Mesenchymal stem cell (in vitro differentiated cells and primary cell): ENCODE measurements around the gene ARHGAP9.

Source experiments
- DNase-seq: peaks from one replicate; pipeline ENCODE4 v3.0.0-alpha.2; 2013
- H2AFZ ChIP-seq: one replicate; pipeline ENCODE4 v1.6.1; 2013; ENCODE audit warnings: low read depth, mild to moderate bottlenecking, control low read depth, inconsistent platforms, low read length, moderate library complexity
- H2AK5ac ChIP-seq: 2 replicates; pipeline ENCODE4 v1.6.1; 2013; ENCODE audit warnings: low read length, moderate library complexity, mild to moderate bottlenecking, inconsistent platforms; ENCODE audit not compliant: severe bottlenecking
- H2BK120ac ChIP-seq: one replicate; pipeline ENCODE4 v1.6.1; 2013; ENCODE audit warnings: low read depth, mild to moderate bottlenecking, inconsistent platforms, low read length, moderate library complexity
- H2BK12ac ChIP-seq, 2 experiments: one replicate each; pipeline ENCODE4 v1.6.1; 2013; ENCODE audit warnings: inconsistent platforms in 2 of 2, low read length in 2 of 2, mild to moderate bottlenecking in 2 of 2, moderate library complexity in 2 of 2, control low read depth in 1 of 2
- H2BK15ac ChIP-seq: one replicate; pipeline ENCODE4 v1.6.1; 2013; ENCODE audit warnings: mild to moderate bottlenecking, low read depth, inconsistent platforms; ENCODE audit not compliant: poor library complexity, severe bottlenecking
- H2BK5ac ChIP-seq: 2 replicates; pipeline ENCODE4 v1.6.1; 2013; ENCODE audit warnings: low read depth, mild to moderate bottlenecking, low read length, control low read depth, inconsistent platforms; ENCODE audit not compliant: poor library complexity, severe bottlenecking
- H3K14ac ChIP-seq, 2 experiments: one replicate each; pipeline ENCODE4 v1.6.1; 2013; ENCODE audit warnings: inconsistent platforms in 2 of 2, low read length in 2 of 2, control low read depth in 1 of 2, mild to moderate bottlenecking in 1 of 2, moderate library complexity in 1 of 2
- H3K18ac ChIP-seq, 2 experiments: one replicate each; pipeline ENCODE4 v1.6.1; 2013; ENCODE audit warnings: inconsistent platforms in 2 of 2, low read length in 2 of 2, control low read depth in 1 of 2, low read depth in 1 of 2, mild to moderate bottlenecking in 1 of 2
- H3K23ac ChIP-seq, 2 experiments: one replicate each; pipeline ENCODE4 v1.6.1; 2013; ENCODE audit warnings: inconsistent platforms in 2 of 2, low read length in 2 of 2, mild to moderate bottlenecking in 2 of 2, moderate library complexity in 2 of 2, control low read depth in 1 of 2
- H3K27ac ChIP-seq: 2 replicates; pipeline ENCODE4 v1.5.1; 2013; ENCODE audit warnings: mild to moderate bottlenecking, moderate library complexity, low read length, control low read depth, inconsistent platforms; ENCODE audit not compliant: poor library complexity, severe bottlenecking
- H3K27me3 ChIP-seq, 2 experiments: 2 replicates each; pipeline versions ENCODE4 v1.6.1 to v1.7.0; 2013; ENCODE audit warnings: low read length in 2 of 2, mild to moderate bottlenecking in 2 of 2, moderate library complexity in 2 of 2, control low read depth in 1 of 2, inconsistent platforms in 1 of 2; ENCODE audit not compliant: control insufficient read depth in 1 of 2, insufficient read depth in 1 of 2
- H3K36me3 ChIP-seq, 2 experiments: 2 replicates each; pipeline versions ENCODE4 v1.6.1 to v1.7.0; 2013; ENCODE audit warnings: low read length in 2 of 2, control low read depth in 1 of 2, inconsistent platforms in 1 of 2, low read depth in 1 of 2, mild to moderate bottlenecking in 1 of 2; ENCODE audit not compliant: insufficient read depth in 2 of 2, control insufficient read depth in 1 of 2
- H3K4ac ChIP-seq, 2 experiments: one replicate each; pipeline ENCODE4 v1.6.1; 2013; ENCODE audit warnings: inconsistent platforms in 2 of 2, low read length in 2 of 2, mild to moderate bottlenecking in 2 of 2, moderate library complexity in 2 of 2, control low read depth in 1 of 2, low read depth in 1 of 2
- H3K4me1 ChIP-seq: 2 replicates; pipeline ENCODE4 v1.6.1; 2013; ENCODE audit warnings: low read depth, low read length, control low read depth; ENCODE audit not compliant: control insufficient read depth, insufficient read depth
- H3K4me2 ChIP-seq: 2 replicates; pipeline ENCODE4 v1.6.1; 2013; ENCODE audit warnings: low read length, mild to moderate bottlenecking, inconsistent platforms; ENCODE audit not compliant: poor library complexity, severe bottlenecking
- H3K4me3 ChIP-seq, 2 experiments: 2 replicates each; pipeline versions ENCODE4 v1.5.1 to v1.7.0; 2013; ENCODE audit warnings: low read length in 2 of 2, mild to moderate bottlenecking in 2 of 2, control low read depth in 1 of 2, low read depth in 1 of 2; ENCODE audit not compliant: insufficient read depth in 1 of 2
- H3K79me1 ChIP-seq: replicated peaks from 2 replicates; pipeline ENCODE4 v1.6.1; 2013; ENCODE audit warnings: mild to moderate bottlenecking, control low read depth, low read length, inconsistent platforms; ENCODE audit not compliant: poor library complexity, severe bottlenecking
- H3K9ac ChIP-seq: 2 replicates; pipeline ENCODE4 v1.7.0; 2013; ENCODE audit warnings: mild to moderate bottlenecking, low read length, moderate library complexity
- H3K9me3 ChIP-seq: 2 replicates; pipeline ENCODE4 v1.7.0; 2013; ENCODE audit warnings: mild to moderate bottlenecking, low read length; ENCODE audit not compliant: control insufficient read depth
- H4K8ac ChIP-seq: one replicate; pipeline ENCODE4 v1.6.1; 2013; ENCODE audit warnings: inconsistent platforms, mild to moderate bottlenecking, low read length, moderate library complexity
- H4K91ac ChIP-seq: one replicate; pipeline ENCODE4 v1.6.1; 2013; ENCODE audit warnings: mild to moderate bottlenecking, low read length, inconsistent platforms
- WGBS: methylation state at CpG from one replicate; pipeline ENCODE4 v1.1.7; 2013; ENCODE audit warnings: mixed read lengths; 5-methylcytosine and 5-hydroxymethylcytosine counted together

Gene ARHGAP9

GRCh38 chr12:57454566-57455373 is 24.9 kb downstream of the ARHGAP9 start, which contains the start of gene INHBE:
Gene INHBE (plus strand): TSS chr12:57455307. CDS start chr12:57455537, 230 bp downstream.
- Histone ChIP-seq H3K27ac (no peak within 1 kb of the TSS), H2BK120ac (no peak within 1 kb of the TSS), H3K18ac (peak within 1 kb of the TSS; percentile 37 to 52), H3K14ac (peak within 1 kb of the TSS in 1 of 2 experiments; percentile 29), H2BK5ac (no peak within 1 kb of the TSS), H3K4me3 (no peak within 1 kb of the TSS), H3K4me2 (peak within 1 kb of the TSS; percentile 17), H3K4me1 (peaks cover 27% of the 10 kb centered on the region), H3K23ac (no peak within 1 kb of the TSS), H3K4ac (peak within 1 kb of the TSS in 1 of 2 experiments; percentile 31), H3K79me1 (no peaks in the 10 kb centered on the region), H2BK15ac (peak within 1 kb of the TSS; percentile 29), H2AFZ (no peak within 1 kb of the TSS), H3K9ac (peak within 1 kb of the TSS; percentile 30), H4K8ac (no peak within 1 kb of the TSS), H2AK5ac (peak within 1 kb of the TSS; percentile 24), H3K36me3 (no peaks in the 10 kb centered on the region), H2BK12ac (peak within 1 kb of the TSS in 1 of 2 experiments; percentile 73), H4K91ac (no peak within 1 kb of the TSS), H3K9me3 (no peaks in the 10 kb centered on the region), H3K27me3 (peaks cover 5 to 6% of the 10 kb centered on the region in 2 experiments)
- 39% methylated on average over 9 of the region's 10 CpGs for WGBS
- peak; percentile 72 for DNase-seq

DNA sequence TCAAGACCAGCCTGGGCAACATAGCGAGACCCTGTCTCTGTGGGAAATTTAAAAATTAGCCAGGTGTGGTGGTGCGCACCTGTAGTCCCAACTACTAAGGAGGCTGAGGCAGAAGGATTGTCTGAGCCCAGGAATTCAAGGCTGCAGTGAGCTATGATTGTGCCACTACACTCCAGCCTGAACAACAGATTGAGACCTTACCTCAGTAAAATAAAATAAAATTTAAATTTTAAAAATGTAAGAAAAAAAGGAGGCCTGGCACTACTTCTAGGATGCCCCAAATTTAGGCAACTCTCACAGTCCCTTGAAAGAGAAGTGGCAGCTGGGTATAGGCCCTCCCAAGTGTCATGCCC is 25.5 kb downstream of the ARHGAP9 start:
- Histone ChIP-seq H4K91ac (no peak overlapping the region), H3K4me2 (no peak overlapping the region), H3K4me1 (peaks cover 27% of the 10 kb centered on the region), H2BK120ac (no peak overlapping the region), H2AK5ac (no peak overlapping the region), H2AFZ (no peak overlapping the region), H2BK5ac (no peak overlapping the region), H2BK12ac (no peak overlapping the region), H3K23ac (no peak overlapping the region), H3K4me3 (no peak overlapping the region), H3K18ac (no peak overlapping the region), H3K27ac (no peak overlapping the region), H3K27me3 (peaks cover 5 to 6% of the 10 kb centered on the region in 2 experiments), H3K14ac (no peak overlapping the region), H3K4ac (no peak overlapping the region), H3K79me1 (no peaks in the 10 kb centered on the region), H4K8ac (no peak overlapping the region), H3K9ac (no peak overlapping the region), H2BK15ac (no peak overlapping the region), H3K9me3 (no peaks in the 10 kb centered on the region), H3K36me3 (no peaks in the 10 kb centered on the region)
- no peak for DNase-seq
- 100% methylated on average over 2 of the region's 2 CpGs for WGBS

DNA sequence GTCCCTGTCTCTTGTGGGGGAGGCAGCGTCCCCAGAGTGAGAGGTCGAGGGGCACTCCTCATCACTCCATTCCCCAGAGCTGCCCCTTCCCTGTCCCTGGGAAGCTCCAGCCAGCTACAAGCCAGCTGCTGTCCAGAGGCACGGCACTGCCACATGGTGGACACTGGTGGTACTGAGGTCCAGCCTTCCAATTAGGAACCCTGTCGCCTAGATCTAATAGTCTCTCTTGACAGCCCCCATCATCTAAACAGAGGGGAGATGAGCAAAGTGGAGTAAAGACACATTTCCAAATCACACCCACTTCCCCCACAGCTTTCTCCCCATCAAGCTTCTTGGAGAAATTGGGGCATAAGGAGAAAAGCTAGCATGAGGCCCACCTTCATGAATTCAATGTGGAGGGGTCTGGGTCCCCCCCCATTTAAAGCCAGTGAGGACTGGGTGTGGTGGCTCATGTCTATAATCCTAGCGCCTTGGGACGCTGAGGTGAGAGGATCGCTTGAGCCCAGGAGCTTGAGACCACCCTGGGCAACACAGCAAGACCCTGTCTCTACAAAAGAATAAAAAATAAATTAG is 26.6 kb downstream of the ARHGAP9 start:
- Histone ChIP-seq H3K27me3 (peaks cover 5 to 6% of the 10 kb centered on the region in 2 experiments), H3K27ac (no peak overlapping the region), H3K9me3 (no peaks in the 10 kb centered on the region), H3K18ac (no peak overlapping the region), H3K4me2 (no peak overlapping the region), H4K8ac (no peak overlapping the region), H3K14ac (no peak overlapping the region), H3K4me1 (peaks cover 24% of the 10 kb centered on the region), H3K79me1 (no peaks in the 10 kb centered on the region), H3K36me3 (no peaks in the 10 kb centered on the region), H2BK15ac (no peak overlapping the region), H3K23ac (no peak overlapping the region), H2BK5ac (no peak overlapping the region), H3K4ac (no peak overlapping the region), H3K4me3 (no peak overlapping the region), H2BK120ac (no peak overlapping the region), H2BK12ac (no peak overlapping the region), H2AK5ac (no peak overlapping the region), H3K9ac (peak overlapping the region; percentile 79), H4K91ac (peak overlapping the region; percentile 43), H2AFZ (no peak overlapping the region)
- DNase-seq, result peak; percentile 88
- 22% methylated on average over 6 of the region's 7 CpGs for WGBS

DNA sequence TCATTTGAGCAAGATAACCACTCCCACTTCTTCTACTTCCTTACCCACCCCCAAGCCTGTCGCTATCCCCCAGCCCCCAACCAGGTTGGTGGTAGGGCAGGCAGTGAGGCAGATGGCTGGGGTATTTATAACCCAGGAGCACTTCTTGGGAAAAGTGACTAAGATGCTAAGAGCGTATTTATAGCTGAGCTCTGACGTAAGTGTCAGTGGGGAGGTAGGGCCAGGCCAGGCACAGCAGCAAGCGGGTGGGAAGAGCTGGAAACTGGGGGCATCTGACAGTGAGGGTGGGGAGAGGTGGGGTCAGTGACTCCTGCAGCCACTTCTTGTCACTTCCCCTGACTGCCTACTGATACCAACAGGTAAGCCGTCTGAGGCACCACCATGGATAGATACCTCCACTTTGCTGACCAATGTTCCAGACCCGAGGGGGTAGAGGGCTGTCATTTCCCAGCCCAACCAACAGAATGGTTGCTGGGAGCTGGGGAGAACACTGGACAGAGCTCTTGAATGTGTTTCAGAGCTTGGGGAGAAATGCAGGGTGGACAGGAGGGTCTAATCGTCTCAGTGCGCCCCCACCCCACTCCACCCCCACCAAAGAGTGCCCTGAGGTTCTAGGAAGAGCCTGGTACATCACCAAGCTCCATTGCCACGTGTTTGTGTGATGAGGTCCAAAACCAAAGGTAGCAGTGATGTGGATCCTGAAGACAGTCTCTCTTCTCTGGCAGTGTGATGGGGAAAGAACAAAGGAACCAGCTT is 27.3 kb downstream of the ARHGAP9 start:
- H2BK15ac ChIP-seq, result peak overlapping the region; percentile 26
- H3K23ac ChIP-seq, result no peak overlapping the region
- H3K4me3 ChIP-seq, result peak overlapping the region in 1 of 2 experiments; percentile 47
- no peak overlapping the region for H4K8ac ChIP-seq
- H3K79me1 ChIP-seq, result no peaks in the 10 kb centered on the region
- peak overlapping the region; percentile 43 for H4K91ac ChIP-seq
- no peak overlapping the region for H2AK5ac ChIP-seq
- H3K4me1 ChIP-seq, result peaks cover 24% of the 10 kb centered on the region
- H3K9ac ChIP-seq, result peak overlapping the region; percentile 79
- H3K27me3 ChIP-seq, result peaks cover 5 to 6% of the 10 kb centered on the region in 2 experiments
- no peak overlapping the region for H2AFZ ChIP-seq
- H3K36me3 ChIP-seq, result no peaks in the 10 kb centered on the region
- H3K14ac ChIP-seq, result no peak overlapping the region
- H3K9me3 ChIP-seq, result no peaks in the 10 kb centered on the region
- peak overlapping the region in 1 of 2 experiments; percentile 2 for H2BK12ac ChIP-seq
- H3K4me2 ChIP-seq, result no peak overlapping the region
- H3K4ac ChIP-seq, result peak overlapping the region in 1 of 2 experiments; percentile 35
- H3K18ac ChIP-seq, result peak overlapping the region in 1 of 2 experiments; percentile 37
- no peak overlapping the region for H2BK5ac ChIP-seq
- WGBS, result 23% methylated on average over 6 of the region's 9 CpGs
- no peak overlapping the region for H3K27ac ChIP-seq
- DNase-seq, result peak; percentile 97
- H2BK120ac ChIP-seq, result no peak overlapping the region
